ENCODE results near the gene FHOD3. TPM values are rescaled to one million over a fixed set of nuclear protein-coding genes. Genes with fewer than 3 reads are reported as not detected.

Gene FHOD3
- total and polyA plus RNA-seq, 2 of the 13 experiments (the other 11 are each of a cell fraction or from before 2014, with no cell fraction given): 0.07 TPM; not detected in 1

DNA sequence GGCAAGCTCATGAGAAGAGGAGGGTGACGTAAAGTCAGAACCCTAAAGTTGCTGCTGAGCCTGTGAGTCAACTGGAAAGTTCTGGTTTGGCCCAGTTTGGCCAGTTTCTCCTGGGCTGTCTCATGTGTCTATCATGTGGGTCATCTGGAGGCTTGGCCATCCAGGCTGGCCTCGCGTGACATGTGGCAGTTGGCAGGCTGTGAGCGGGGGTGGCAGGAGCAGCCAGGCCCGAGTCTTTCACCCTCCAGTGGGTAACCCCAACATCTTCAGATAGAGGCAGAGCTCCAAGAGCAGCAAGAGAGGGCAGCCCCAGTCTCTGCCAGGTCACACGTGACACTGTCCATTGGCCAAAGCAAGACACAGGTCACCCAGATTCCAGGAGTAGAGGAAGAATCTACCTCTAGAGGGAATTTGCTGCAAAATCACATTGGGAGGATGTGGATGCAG is 51.5 kb downstream of the FHOD3 start (continued):
- TF ChIP-seq, protein P1, sequence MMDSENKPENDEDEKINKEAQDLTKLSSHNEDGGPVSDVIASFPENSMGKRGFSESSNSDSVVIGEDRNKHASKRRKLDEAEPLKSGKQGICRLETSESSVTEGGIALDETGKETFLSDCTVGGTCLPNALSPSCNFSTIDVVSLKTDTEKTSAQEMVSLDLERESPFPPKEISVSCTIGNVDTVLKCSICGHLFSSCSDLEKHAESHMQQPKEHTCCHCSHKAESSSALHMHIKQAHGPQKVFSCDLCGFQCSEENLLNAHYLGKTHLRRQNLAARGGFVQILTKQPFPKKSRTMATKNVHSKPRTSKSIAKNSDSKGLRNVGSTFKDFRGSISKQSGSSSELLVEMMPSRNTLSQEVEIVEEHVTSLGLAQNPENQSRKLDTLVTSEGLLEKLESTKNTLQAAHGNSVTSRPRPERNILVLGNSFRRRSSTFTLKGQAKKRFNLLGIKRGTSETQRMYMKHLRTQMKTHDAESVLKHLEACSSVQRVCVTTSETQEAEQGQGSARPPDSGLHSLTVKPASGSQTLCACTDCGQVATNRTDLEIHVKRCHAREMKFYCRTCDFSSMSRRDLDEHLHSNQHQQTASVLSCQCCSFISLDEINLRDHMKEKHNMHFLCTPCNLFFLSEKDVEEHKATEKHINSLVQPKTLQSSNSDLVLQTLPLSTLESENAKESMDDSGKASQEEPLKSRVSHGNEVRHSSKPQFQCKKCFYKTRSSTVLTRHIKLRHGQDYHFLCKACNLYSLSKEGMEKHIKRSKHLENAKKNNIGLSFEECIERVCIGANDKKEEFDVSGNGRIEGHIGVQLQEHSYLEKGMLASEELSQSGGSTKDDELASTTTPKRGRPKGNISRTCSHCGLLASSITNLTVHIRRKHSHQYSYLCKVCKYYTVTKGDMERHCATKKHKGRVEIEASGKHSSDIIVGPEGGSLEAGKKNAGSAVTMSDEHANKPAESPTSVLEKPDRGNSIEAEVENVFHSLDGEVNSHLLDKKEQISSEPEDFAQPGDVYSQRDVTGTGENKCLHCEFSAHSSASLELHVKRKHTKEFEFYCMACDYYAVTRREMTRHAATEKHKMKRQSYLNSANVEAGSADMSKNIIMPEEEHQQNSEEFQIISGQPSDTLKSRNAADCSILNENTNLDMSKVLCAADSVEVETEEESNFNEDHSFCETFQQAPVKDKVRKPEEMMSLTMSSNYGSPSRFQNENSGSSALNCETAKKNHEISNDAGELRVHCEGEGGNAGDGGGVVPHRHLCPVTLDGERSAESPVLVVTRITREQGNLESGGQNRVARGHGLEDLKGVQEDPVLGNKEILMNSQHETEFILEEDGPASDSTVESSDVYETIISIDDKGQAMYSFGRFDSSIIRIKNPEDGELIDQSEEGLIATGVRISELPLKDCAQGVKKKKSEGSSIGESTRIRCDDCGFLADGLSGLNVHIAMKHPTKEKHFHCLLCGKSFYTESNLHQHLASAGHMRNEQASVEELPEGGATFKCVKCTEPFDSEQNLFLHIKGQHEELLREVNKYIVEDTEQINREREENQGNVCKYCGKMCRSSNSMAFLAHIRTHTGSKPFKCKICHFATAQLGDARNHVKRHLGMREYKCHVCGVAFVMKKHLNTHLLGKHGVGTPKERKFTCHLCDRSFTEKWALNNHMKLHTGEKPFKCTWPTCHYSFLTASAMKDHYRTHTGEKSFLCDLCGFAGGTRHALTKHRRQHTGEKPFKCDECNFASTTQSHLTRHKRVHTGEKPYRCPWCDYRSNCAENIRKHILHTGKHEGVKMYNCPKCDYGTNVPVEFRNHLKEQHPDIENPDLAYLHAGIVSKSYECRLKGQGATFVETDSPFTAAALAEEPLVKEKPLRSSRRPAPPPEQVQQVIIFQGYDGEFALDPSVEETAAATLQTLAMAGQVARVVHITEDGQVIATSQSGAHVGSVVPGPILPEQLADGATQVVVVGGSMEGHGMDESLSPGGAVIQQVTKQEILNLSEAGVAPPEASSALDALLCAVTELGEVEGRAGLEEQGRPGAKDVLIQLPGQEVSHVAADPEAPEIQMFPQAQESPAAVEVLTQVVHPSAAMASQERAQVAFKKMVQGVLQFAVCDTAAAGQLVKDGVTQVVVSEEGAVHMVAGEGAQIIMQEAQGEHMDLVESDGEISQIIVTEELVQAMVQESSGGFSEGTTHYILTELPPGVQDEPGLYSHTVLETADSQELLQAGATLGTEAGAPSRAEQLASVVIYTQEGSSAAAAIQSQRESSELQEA (CRISPR knock-in tag; IDR thresholded peaks at IDR 0.05; ENCODE audit: not compliant biosample characterization): no peak
- TF ChIP-seq GABPB1 (CRISPR knock-in tag; IDR thresholded peaks at IDR 0.05): no peak
- TF ChIP-seq HNF4G (IDR thresholded peaks at IDR 0.05; ENCODE audit: borderline replicate concordance, low read depth, low read length): no peak
- no peak for TF ChIP-seq HNF4G (CRISPR knock-in tag; IDR thresholded peaks at IDR 0.05; ENCODE audit: borderline replicate concordance, low read depth)
- TF ChIP-seq, protein P2, sequence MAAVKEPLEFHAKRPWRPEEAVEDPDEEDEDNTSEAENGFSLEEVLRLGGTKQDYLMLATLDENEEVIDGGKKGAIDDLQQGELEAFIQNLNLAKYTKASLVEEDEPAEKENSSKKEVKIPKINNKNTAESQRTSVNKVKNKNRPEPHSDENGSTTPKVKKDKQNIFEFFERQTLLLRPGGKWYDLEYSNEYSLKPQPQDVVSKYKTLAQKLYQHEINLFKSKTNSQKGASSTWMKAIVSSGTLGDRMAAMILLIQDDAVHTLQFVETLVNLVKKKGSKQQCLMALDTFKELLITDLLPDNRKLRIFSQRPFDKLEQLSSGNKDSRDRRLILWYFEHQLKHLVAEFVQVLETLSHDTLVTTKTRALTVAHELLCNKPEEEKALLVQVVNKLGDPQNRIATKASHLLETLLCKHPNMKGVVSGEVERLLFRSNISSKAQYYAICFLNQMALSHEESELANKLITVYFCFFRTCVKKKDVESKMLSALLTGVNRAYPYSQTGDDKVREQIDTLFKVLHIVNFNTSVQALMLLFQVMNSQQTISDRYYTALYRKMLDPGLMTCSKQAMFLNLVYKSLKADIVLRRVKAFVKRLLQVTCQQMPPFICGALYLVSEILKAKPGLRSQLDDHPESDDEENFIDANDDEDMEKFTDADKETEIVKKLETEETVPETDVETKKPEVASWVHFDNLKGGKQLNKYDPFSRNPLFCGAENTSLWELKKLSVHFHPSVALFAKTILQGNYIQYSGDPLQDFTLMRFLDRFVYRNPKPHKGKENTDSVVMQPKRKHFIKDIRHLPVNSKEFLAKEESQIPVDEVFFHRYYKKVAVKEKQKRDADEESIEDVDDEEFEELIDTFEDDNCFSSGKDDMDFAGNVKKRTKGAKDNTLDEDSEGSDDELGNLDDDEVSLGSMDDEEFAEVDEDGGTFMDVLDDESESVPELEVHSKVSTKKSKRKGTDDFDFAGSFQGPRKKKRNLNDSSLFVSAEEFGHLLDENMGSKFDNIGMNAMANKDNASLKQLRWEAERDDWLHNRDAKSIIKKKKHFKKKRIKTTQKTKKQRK (IDR thresholded peaks at IDR 0.05; ENCODE audit: low read length): no peak
- no peak for TF ChIP-seq MZF1 (CRISPR knock-in tag; IDR thresholded peaks at IDR 0.05; ENCODE audit: borderline replicate concordance)
- TF ChIP-seq, protein P3, sequence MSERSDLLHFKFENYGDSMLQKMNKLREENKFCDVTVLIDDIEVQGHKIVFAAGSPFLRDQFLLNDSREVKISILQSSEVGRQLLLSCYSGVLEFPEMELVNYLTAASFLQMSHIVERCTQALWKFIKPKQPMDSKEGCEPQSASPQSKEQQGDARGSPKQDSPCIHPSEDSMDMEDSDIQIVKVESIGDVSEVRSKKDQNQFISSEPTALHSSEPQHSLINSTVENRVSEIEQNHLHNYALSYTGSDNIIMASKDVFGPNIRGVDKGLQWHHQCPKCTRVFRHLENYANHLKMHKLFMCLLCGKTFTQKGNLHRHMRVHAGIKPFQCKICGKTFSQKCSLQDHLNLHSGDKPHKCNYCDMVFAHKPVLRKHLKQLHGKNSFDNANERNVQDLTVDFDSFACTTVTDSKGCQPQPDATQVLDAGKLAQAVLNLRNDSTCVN (CRISPR knock-in tag; IDR thresholded peaks at IDR 0.05; ENCODE audit: borderline replicate concordance): no peak

Measured in HepG2 (cell line).